Uterine smooth muscle cell (primary cell): ENCODE data around the gene ERGIC2. TPM values are rescaled to one million over a fixed set of nuclear protein-coding genes. Genes with fewer than 3 reads are reported as not detected.

Source experiments
- total RNA-seq: library from RNA; depleted of rRNA; stranded (reverse); fragments of >200 nt; gene quantifications from 2 replicates; pipeline ENCODE4 v1.2.3, GENCODE V29; 2014

ERGIC2 gene, protein sequence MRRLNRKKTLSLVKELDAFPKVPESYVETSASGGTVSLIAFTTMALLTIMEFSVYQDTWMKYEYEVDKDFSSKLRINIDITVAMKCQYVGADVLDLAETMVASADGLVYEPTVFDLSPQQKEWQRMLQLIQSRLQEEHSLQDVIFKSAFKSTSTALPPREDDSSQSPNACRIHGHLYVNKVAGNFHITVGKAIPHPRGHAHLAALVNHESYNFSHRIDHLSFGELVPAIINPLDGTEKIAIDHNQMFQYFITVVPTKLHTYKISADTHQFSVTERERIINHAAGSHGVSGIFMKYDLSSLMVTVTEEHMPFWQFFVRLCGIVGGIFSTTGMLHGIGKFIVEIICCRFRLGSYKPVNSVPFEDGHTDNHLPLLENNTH
- total RNA-seq, result 72.1 and 109 TPM in 2 replicates

DNA sequence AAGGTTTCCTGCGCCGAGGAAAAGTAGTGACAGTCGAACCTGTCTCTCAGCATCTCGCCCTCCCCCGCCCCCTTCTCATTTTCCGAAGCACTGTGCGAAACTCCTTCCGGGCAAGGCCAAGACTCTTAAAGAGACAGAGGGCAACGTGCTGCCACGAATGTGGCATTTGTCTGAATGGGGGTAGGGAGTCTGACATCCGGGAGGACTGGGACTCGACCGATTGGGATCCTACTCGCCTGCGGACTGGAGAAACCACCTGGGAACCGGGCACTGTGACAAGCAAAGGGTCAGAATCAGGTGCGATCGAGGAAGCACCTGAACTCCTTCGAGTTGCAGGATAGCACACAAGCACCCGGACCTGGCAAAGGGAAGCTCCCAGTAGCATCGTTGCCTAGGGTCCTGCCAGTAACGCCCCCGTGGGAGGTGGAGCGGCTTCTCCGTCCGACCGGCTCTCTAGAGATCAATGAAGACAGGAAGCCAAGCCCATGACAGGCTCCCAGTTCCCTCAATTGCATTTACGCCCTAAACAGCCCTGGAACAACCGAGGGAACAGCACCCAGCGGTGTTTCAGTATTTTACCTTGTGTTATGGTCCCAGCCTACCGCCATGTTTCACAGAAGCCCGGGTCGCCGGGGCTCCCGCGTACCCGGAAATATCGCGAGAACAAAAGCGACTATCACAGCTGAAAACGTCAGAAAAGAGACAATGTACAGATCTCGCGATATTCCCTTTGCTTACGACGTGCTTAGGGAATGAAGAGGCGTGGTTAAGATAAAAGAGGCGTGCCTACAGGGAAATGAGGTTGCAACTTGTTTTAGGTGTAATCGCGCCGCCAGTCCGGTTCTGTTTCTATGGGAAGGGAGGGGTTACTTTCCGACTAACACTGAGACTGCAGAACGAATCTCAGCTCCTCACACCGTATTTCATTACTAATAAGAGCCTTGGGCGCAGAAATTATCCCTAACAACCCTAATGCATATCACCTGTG, at the start of gene ERGIC2:
Gene ERGIC2, minus strand, starts transcription at position 637 of the 988 bp plus-strand sequence. CDS start 9,539 bp downstream, outside the sequence.

Other genes starting within 250 kb of the ERGIC2 start
- 9.9 and 24.8 TPM in 2 replicates for gene FAR2, start 231.9 kb downstream of the ERGIC2 start, total RNA-seq
- under 0.01 TPM in 1 of 2 replicates, not detected in the other for gene OVCH1, start 116.5 kb upstream of the ERGIC2 start, total RNA-seq